ENCODE results near the gene TES. TPM values are rescaled to one million over a fixed set of nuclear protein-coding genes. Genes with fewer than 3 reads are reported as not detected.

Gene TES
- 36.1 and 49.2 TPM in 2 replicates for total RNA-seq

GRCh38 chr7:116210345-116211005, at the start of gene TES:
TSS of gene TES (plus strand) at chr7:116210539. CDS start at chr7:116210708, 169 bp downstream.

Other genes starting within 250 kb of the TES start
- gene TFEC, start 179.8 kb upstream of the TES start, total RNA-seq, result under 0.01 TPM in 2 replicates

Data from smooth muscle cell of bladder (primary cell).